ENCODE data around the gene ULK3. TPM values are rescaled to one million over a fixed set of nuclear protein-coding genes. Genes with fewer than 3 reads are reported as not detected.

Gene ULK3
- total and polyA plus RNA-seq, 2 donors (not counting 1 experiment from before 2014, with no cell fraction given): 51.1 to 108 TPM

- H3K9ac ChIP-seq (ENCODE audit: low read length): peak within 1 kb of the TSS; percentile 88
- ChIA-PET CTCF (interaction anchor here (0.9 to 3.1 kb wide), 4 partner anchors 15 to 32 kb away, joined by 3 to 16 read pairs (median 4); partner anchors contain the start of gene MPI), POLR2A (interaction anchor here (0.5 to 1.1 kb wide), 3 partner anchors 17 to 34 kb away, joined by 3 to 4 read pairs (median 4); partner anchors contain the start of gene FAM219B)
- peaks cover 42% of the 10 kb centered on the region for H3K4me1 Mint-ChIP-seq
- no peaks in the 10 kb centered on the region for H3K9me3 Mint-ChIP-seq (ENCODE audit: insufficient read depth)
- no peaks in the 10 kb centered on the region for H3K27me3 ChIP-seq (replicated peaks in 1 of 4; ENCODE audit: control extremely low read depth in 1 of 4, control insufficient read depth in 3 of 4, insufficient read depth in 4 of 4, low read length in 3 of 4)
- intact Hi-C loops (cut with micrococcal nuclease): loop anchor here (1.0 to 2.0 kb wide), 7 partner anchors 14 to 329 kb away; partner anchors contain the start of genes COX5A, FAM219B, MPI and ULK3
- under 1% methylated on average over 29 of the region's 52 CpGs for WGBS (ENCODE audit: insufficient coverage)
- ATAC-seq (ENCODE audit: low read depth) (peak; percentile 96), DNase-seq (peak; percentile 96)
- no peaks in the 10 kb centered on the region for H3K9me3 ChIP-seq (ENCODE audit: control extremely low read depth in 1 of 3, control insufficient read depth in 2 of 3, insufficient read depth in 1 of 3, low read length in 2 of 3)
- peak within 1 kb of the TSS; percentile 98 for H3K27ac Mint-ChIP-seq
- H3K27me3 Mint-ChIP-seq: no peaks in the 10 kb centered on the region
- H3K4me3 Mint-ChIP-seq: peak within 1 kb of the TSS; percentile 95
- H3K4me1 ChIP-seq (ENCODE audit: control insufficient read depth in 2 of 2, insufficient read depth in 2 of 2, low read length in 2 of 2): peaks cover 37 to 52% of the 10 kb centered on the region in 2 donors
- H3K4me3 ChIP-seq (ENCODE audit: control extremely low read depth in 1 of 5, extremely low read depth in 1 of 5, insufficient read depth in 1 of 5, low read depth in 2 of 5, low read length in 4 of 5): peak within 1 kb of the TSS; percentile 64 to 91 (median 83)
- peak within 1 kb of the TSS; percentile 94 to 95 for H3K27ac ChIP-seq (ENCODE audit: low read length in 2 of 2)
- H3K79me2 ChIP-seq (ENCODE audit: control insufficient read depth, insufficient read depth, low read length): peaks cover 49% of the 10 kb centered on the region
- TF ChIP-seq, protein P1, sequence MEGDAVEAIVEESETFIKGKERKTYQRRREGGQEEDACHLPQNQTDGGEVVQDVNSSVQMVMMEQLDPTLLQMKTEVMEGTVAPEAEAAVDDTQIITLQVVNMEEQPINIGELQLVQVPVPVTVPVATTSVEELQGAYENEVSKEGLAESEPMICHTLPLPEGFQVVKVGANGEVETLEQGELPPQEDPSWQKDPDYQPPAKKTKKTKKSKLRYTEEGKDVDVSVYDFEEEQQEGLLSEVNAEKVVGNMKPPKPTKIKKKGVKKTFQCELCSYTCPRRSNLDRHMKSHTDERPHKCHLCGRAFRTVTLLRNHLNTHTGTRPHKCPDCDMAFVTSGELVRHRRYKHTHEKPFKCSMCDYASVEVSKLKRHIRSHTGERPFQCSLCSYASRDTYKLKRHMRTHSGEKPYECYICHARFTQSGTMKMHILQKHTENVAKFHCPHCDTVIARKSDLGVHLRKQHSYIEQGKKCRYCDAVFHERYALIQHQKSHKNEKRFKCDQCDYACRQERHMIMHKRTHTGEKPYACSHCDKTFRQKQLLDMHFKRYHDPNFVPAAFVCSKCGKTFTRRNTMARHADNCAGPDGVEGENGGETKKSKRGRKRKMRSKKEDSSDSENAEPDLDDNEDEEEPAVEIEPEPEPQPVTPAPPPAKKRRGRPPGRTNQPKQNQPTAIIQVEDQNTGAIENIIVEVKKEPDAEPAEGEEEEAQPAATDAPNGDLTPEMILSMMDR (IDR thresholded peaks at IDR 0.05): no peak
- TF ChIP-seq EZH2 (IDR thresholded peaks at IDR 0.05; ENCODE audit: borderline replicate concordance, insufficient read depth, low read depth, low read length, poor library complexity, severe bottlenecking): no peak
- H4K20me1 ChIP-seq (ENCODE audit: control insufficient read depth, insufficient read depth, low read length, poor library complexity, severe bottlenecking): peaks cover 39% of the 10 kb centered on the region
- peaks cover 0 to 7% of the 10 kb centered on the region in 2 experiments for H3K36me3 ChIP-seq (replicated peaks in 1 of 2; ENCODE audit: control extremely low read depth in 1 of 2, control insufficient read depth in 1 of 2, extremely low read depth in 1 of 2, insufficient read depth in 2 of 2, low read length in 1 of 2)
- peak within 1 kb of the TSS; percentile 95 for H2AFZ ChIP-seq (ENCODE audit: insufficient read depth, low read depth, low read length, poor library complexity, severe bottlenecking)
- H3K4me2 ChIP-seq (replicated peaks; ENCODE audit: low read depth, low read length, poor library complexity, severe bottlenecking): peak within 1 kb of the TSS; percentile 98
Measured at GRCh38 chr15:74873036-74873755, 30.2 kb upstream of the ULK3 start, which contains the start of gene SCAMP2. Gene SCAMP2 (minus strand): TSS chr15:74873365. CDS start chr15:74873255, 110 bp downstream.
